COLO829 (cell line): Measurements from ENCODE around the gene ASPDH.

Source experiments
- DNase-seq: peaks from one replicate; pipeline ENCODE4 v3.0.0; 2012; ENCODE audit warnings: low spot score

The ASPDH gene

DNA sequence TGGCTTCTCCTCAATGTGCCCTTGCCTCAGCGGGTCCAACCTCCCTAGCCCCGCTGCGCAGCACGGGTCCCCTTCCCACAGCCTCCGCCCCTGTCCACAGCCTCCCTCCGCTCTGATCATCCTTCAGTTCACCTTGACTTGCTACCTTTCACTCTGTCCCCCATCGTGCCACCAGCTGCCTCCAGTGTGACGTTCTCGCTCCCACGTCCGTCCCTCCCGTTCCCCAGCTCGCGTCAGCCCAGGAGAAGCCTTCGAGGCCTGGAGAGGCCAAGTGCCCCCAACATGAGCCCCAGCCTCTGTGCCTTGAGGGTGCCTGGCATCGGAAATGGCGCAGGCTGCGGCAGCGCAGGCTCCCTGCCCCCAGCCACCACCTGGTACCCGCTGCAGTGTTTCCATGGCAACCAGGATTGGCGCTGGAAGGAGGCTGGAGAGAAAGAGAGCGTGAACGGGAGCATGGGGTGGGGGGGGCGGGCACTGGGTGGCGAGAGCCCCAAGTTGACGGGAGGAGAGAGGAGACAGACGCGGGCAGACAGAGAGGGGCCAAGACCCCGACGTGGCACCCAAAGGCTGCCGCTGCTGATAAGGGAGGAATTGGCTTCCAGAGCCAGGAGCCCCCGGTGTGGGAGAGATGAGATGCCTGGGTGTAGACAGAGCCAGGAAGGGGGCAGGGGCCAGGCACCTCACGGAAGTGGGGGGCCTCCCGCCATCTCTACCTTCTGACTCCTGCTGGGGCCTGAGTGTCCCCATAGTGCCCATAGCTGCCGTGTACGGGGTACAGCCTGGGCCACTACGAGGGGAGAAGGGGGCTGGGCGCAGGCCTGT, 844 bp upstream of the ASPDH start:
- no peak for DNase-seq

GRCh38 chr19:50512999-50513745, 541 bp downstream of the ASPDH start:
- DNase-seq, result no peak

DNA sequence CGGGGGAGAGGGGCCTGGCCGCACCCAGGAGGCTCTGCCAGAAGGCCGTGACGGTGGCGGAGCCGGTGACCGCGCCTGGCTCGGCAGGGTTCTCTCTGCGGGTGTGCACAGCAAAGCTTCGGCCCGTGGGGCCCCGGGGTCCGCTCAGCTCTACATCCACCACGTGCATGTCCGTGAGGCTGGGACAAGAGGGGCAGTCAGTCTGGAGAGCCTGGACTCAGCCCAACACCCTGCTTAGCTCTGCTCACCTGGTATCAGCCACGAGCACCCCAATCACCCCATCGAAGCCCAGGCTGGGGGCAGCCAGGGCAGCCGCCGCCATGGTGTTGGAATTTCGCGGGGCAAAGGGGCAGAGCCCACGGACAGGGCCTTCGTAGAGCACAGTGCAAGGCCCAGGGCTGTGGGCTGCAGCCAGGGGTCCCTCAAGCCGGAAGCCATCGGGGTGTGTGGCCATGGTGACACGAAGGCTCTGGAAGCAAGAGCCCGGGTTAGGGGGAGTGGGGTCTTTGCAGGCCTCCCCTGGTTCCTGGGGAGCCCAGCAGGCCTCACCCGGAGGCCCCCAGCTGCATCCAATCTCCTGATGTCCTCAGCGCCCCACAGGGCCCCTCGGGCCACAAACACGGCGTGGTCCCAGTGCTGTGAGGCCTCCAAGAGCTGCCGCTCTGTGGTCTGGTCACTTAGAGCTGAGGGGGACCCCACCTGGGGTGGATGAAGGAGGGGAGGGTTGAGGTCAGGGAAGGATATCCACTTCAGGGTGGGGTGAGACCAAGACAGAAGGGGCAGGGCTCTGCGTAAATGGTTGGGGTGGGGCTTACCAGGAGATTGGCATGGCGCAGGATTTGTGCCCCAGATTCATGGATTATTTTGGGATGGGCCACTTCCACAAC, 1.4 kb downstream of the ASPDH start:
- DNase-seq, result no peak

- peak; percentile 98 for DNase-seq
Measured at GRCh38 chr19:50511069-50511822, 2.5 kb downstream of the ASPDH start, which contains the start of gene JOSD2. Gene JOSD2 (minus strand): TSS chr19:50511191. CDS start chr19:50510431, 760 bp downstream.

DNA sequence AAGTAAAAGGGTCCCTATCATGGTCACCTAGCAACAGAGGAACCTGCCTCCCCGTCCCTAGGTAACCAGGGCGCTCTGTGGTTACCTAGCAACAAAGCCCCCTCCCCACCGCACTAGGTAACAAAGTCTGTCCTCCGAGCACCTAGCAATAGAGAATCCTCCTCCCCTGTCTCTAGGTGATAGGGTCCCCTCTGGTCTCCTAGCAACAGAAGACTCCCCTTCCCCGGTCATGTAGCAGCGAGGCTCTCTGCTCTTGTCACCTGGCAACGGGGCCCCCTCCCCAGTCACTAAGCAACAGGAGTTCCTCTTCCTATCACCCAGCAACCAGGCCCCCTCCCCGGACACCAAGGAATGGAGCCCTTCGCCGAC, 3.0 kb downstream of the ASPDH start:
- DNase-seq, result no peak

GRCh38 chr19:50510121-50510670, 3.5 kb downstream of the ASPDH start:
- no peak for DNase-seq

DNA sequence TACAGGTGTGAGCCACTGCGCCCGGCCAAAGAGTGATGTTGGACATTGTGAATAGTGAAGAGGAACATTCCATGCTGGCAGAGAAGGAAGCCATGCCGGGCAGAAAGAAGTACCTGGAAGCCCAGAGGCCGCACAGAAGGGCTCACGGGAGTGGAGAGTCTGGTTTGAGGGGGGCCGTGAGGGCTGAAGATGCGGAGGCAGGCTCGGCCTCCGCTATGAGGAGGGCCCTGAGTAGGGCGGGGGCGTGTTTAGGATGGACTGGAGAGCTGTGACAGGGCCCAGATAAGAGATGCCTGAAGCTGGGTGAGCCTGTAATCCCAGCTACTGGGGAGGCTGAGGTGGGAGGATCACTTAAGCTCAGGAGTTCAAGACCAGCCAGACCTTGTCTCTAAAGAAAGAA, 4.3 kb downstream of the ASPDH start:
- no peak for DNase-seq

DNA sequence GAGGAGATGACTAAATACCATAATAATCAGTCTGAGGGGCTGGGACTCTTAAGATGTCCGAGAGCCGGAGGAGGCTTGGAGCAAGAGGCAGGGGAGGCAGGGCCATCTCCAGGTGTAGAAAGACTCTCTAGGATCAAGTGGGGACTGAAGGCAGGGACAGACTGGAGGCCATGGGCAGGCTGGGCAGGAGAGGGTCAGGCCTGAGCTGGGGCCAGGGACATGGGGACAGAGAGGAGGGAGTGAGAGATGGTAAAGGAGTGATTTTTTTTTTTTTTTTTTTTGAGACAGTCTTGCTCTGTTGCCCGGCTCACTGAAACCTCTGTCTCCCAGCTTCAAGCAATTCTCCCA, 4.9 kb downstream of the ASPDH start:
- DNase-seq, result no peak

GRCh38 chr19:50507376-50507775, 6.3 kb downstream of the ASPDH start:
- DNase-seq, result no peak

DNA sequence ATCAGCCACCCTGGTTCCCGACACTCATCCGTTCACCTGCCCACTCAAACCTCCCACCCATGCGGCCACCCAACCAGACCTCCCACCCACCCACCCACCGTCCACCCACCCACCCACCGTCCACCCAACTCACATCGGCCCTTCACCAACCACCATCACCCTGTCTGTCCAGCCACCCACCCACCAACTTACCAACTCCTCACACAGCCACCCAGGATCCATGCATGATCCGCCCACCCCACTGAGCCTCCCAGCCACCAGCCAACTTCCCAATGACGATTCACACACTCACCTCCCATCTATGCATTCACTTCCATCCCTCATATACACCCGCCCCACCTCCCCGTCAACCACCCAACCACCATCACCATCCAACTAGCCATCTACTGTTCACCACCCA, 7.0 kb downstream of the ASPDH start:
- DNase-seq, result no peak

GRCh38 chr19:50505856-50506611, 7.7 kb downstream of the ASPDH start:
- DNase-seq, result no peak

- no peak for DNase-seq
Measured at GRCh38 chr19:50501568-50502475, 11.9 kb downstream of the ASPDH start.

GRCh38 chr19:50501186-50501567, 12.5 kb downstream of the ASPDH start:
- no peak for DNase-seq

DNA sequence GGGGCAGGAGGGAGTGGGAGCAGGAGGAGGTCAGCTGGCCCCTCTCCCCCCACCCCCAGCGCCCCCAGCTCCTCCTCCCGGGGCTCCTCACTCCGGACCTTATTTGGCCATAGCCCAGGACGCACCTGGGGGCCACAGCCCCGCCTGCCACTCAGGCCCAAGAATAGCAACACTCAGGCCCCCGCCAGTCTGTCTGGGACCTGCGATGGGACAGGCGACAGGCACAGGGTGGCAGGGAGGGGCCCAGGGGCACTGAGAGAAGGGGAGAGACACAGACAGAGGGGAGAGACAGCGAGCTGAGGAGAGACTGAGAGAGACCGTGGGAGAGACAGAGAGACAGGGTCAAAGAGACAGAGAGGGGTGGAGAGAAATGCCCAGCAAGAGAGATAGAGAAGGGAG, 13.0 kb downstream of the ASPDH start:
- no peak for DNase-seq

DNA sequence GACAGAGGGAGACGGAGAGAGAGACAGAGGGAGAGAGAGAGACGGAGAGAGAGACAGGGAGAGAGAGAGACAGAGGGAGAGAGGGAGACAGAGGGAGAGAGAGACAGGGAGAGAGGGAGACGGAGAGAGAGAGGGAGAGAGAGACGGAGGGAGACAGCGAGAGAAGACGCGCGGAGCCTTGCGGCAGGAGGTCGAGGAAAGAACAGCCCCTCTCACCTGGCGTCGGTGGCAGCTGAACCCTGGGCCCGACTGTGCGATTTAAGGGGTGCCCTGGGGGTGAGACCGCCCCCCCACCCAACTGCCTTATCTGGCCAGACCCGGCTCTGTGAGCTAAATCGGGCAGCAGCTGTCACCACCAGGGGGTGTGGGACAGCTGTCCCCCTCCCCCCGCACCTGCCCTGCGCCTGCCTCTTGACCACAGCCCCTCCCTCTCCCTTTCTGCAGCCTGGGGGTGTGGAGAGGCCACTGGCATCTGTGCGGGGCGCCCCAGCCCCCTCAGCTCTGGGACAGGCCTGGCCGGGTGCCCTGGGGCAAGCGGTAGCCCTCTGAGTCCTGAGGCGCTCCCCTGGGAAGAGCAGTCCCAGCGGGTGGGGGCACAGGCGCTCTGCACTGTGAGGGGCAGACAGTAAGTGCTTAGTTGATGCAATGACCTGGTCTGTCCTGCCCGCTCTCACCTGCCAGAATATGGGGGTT, 13.5 kb downstream of the ASPDH start:
- DNase-seq, result no peak

DNA sequence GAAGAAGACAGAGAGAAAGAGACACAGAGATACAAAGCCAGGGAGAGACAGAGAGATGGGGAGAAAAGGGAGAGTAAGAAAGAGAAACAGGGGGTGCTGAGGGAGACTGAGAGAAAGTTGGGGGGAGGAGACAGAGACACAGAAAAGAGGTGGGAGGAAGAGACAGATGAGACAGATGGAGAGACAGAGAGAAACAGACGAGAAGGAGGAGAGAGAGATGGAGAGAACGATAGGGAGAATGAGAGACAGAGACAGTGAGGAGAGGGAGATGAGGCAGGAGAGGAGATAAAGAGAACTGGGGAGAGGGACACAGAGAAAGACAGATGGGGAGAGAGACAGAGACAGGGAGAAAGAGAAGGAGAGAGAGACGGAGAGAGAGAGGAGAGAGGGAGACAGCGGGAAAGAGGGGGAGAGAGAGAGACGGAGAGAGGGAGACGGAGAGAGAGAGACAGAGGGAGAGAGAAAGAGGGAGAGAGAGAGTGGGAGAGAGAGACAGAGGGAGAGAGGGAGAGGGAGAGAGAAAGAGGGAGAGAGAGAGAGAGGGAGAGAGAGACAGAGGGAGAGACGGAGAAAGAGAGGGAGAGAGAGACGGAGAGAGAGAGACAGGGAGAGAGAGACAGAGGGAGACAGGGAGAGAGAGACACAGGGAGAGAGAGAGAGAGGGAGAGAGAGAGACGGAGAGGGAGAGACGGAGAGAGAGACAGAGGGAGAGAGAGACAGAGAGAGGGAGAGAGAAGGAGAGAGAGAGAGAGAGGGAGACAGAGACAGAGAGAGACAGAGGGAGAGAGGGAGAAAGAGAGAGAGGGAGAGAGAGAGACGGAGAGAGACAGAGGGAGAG, 15.3 kb downstream of the ASPDH start:
- DNase-seq, result no peak

GRCh38 chr19:50497022-50497405, 16.7 kb downstream of the ASPDH start:
- peak; percentile 31 for DNase-seq
